ENCODE measurements around the gene MRPS16.

The MRPS16 gene

GRCh38 chr10:73210395-73211105, 41.9 kb downstream of the MRPS16 start:
- TF ChIP-seq CTCF (IDR thresholded peaks at IDR 0.05; ENCODE audit: low read depth, low read length) = no peak
- Histone ChIP-seq H3K27me3 (ENCODE audit: insufficient read depth, low read depth, severe bottlenecking) (no peaks in the 10 kb centered on the region), H3K36me3 (no peaks in the 10 kb centered on the region), H3K27ac (no peak overlapping the region), H3K4me3 (ENCODE audit: low read depth, low read length) (no peak overlapping the region), H3K9me3 (ENCODE audit: severe bottlenecking) (peaks cover 7% of the 10 kb centered on the region)
- DNase-seq = no peak

GRCh38 chr10:73209705-73210104, 42.7 kb downstream of the MRPS16 start:
- Histone ChIP-seq H3K27ac (no peak overlapping the region), H3K9me3 (ENCODE audit: severe bottlenecking) (peaks cover 7% of the 10 kb centered on the region), H3K36me3 (no peaks in the 10 kb centered on the region), H3K4me3 (ENCODE audit: low read depth, low read length) (no peak overlapping the region), H3K27me3 (ENCODE audit: insufficient read depth, low read depth, severe bottlenecking) (no peaks in the 10 kb centered on the region)
- TF ChIP-seq CTCF (IDR thresholded peaks at IDR 0.05; ENCODE audit: low read depth, low read length) = no peak
- no peak for DNase-seq

- no peak for TF ChIP-seq CTCF (IDR thresholded peaks at IDR 0.05; ENCODE audit: low read depth, low read length)
- no peak overlapping the region for H3K4me3 ChIP-seq (ENCODE audit: low read depth, low read length)
- no peak overlapping the region for H3K27ac ChIP-seq
- H3K36me3 ChIP-seq = no peaks in the 10 kb centered on the region
- no peaks in the 10 kb centered on the region for H3K27me3 ChIP-seq (ENCODE audit: insufficient read depth, low read depth, severe bottlenecking)
- DNase-seq = no peak
- H3K9me3 ChIP-seq (ENCODE audit: severe bottlenecking) = peaks cover 7% of the 10 kb centered on the region
Observed at GRCh38 chr10:73207883-73208282, 44.6 kb downstream of the MRPS16 start.

DNA sequence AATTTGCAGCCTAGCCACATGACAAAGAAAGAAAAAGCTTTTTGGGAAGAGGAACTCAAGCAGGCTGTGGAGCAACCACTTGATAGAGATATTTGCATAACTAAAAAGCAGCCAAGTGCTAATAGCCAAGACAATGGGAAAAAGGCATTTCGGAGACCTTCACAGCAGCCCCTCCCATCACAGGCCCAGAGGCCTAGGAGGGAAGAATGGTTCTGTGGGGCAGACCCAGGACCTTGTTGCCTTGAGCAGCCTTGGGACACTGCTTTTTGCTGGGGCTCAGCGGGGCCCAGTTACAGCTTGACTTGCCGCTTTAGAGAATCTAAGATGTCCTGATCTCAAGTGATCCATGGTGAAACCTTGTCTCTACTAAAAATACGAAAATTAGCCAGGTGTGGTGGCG, 46.1 kb downstream of the MRPS16 start:
- no peaks in the 10 kb centered on the region for H3K27me3 ChIP-seq (ENCODE audit: insufficient read depth, low read depth, severe bottlenecking)
- no peak for DNase-seq
- no peaks in the 10 kb centered on the region for H3K36me3 ChIP-seq
- TF ChIP-seq CTCF (IDR thresholded peaks at IDR 0.05; ENCODE audit: low read depth, low read length) = no peak
- no peak overlapping the region for H3K4me3 ChIP-seq (ENCODE audit: low read depth, low read length)
- peaks cover 7% of the 10 kb centered on the region for H3K9me3 ChIP-seq (ENCODE audit: severe bottlenecking)
- no peak overlapping the region for H3K27ac ChIP-seq

- DNase-seq = no peak
- Histone ChIP-seq H3K36me3 (no peaks in the 10 kb centered on the region), H3K27ac (no peak overlapping the region), H3K27me3 (ENCODE audit: insufficient read depth, low read depth, severe bottlenecking) (no peaks in the 10 kb centered on the region), H3K9me3 (ENCODE audit: severe bottlenecking) (peaks cover 7% of the 10 kb centered on the region), H3K4me3 (ENCODE audit: low read depth, low read length) (no peak overlapping the region)
- TF ChIP-seq CTCF (IDR thresholded peaks at IDR 0.05; ENCODE audit: low read depth, low read length) = no peak
Observed at GRCh38 chr10:73205890-73206289, 46.6 kb downstream of the MRPS16 start.

- Histone ChIP-seq H3K36me3 (no peaks in the 10 kb centered on the region), H3K27me3 (ENCODE audit: insufficient read depth, low read depth, severe bottlenecking) (no peaks in the 10 kb centered on the region), H3K27ac (no peak overlapping the region), H3K9me3 (ENCODE audit: severe bottlenecking) (peaks cover 7% of the 10 kb centered on the region), H3K4me3 (ENCODE audit: low read depth, low read length) (no peak overlapping the region)
- TF ChIP-seq CTCF (IDR thresholded peaks at IDR 0.05; ENCODE audit: low read depth, low read length) = no peak
- DNase-seq = no peak
Observed at GRCh38 chr10:73205081-73205480, 47.4 kb downstream of the MRPS16 start.

Measured in WERI-Rb-1 (cell line).